ENCODE measurements around the gene PSMG4. TPM values are rescaled to one million over a fixed set of nuclear protein-coding genes. Genes with fewer than 3 reads are reported as not detected.

PSMG4 gene
- total and polyA plus RNA-seq, 2 of the 8 experiments (the other 6 are each of a cell fraction or from before 2014, with no cell fraction given) = 40.6 to 113 TPM

GRCh38 chr6:3222506-3223038 is 36.2 kb upstream of the PSMG4 start:
- no peak for FAIRE-seq
- H4K91ac ChIP-seq (replicated peaks; ENCODE audit: insufficient read length, low read length) = no peak overlapping the region
- no peak overlapping the region for H3K4me3 ChIP-seq (ENCODE audit: extremely low read depth in 1 of 4, insufficient read depth in 2 of 4, low read depth in 3 of 4, low read length in 4 of 4)
- H2BK5ac ChIP-seq (ENCODE audit: low read depth, low read length) = no peak overlapping the region
- H3K79me2 ChIP-seq (ENCODE audit: control insufficient read depth in 1 of 2, insufficient read depth in 2 of 2, low read length in 2 of 2) = peaks cover 15 to 19% of the 10 kb centered on the region in 2 experiments
- H3K9ac ChIP-seq (replicated peaks in 1 of 4; ENCODE audit: extremely low read depth in 1 of 4, low read depth in 3 of 4, low read length in 3 of 4) = no peak overlapping the region
- no peaks in the 10 kb centered on the region for H3K27me3 ChIP-seq (replicated peaks in 1 of 4; ENCODE audit: control insufficient read depth in 3 of 4, extremely low read depth in 1 of 4, insufficient read depth in 3 of 4, low read length in 3 of 4)
- peaks cover 4 to 24% (median 10%) of the 10 kb centered on the region in 4 experiments for H3K36me3 ChIP-seq (ENCODE audit: control insufficient read depth in 2 of 4, insufficient read depth in 4 of 4, low read length in 3 of 4)
- H3K23ac ChIP-seq (ENCODE audit: insufficient read length) = no peak overlapping the region
- no peak overlapping the region for H3K18ac ChIP-seq (ENCODE audit: extremely low read depth, low read length)
- H2AFZ ChIP-seq (ENCODE audit: low read length) = no peak overlapping the region
- peaks cover 5 to 7% (median 5%) of the 10 kb centered on the region in 4 experiments; a peak in 6 of 7 replicates for H3K4me1 ChIP-seq (replicated peaks in 1 of 4; ENCODE audit: control insufficient read depth in 3 of 4, insufficient read depth in 4 of 4, low read length in 3 of 4)
- no peak overlapping the region for H3K14ac ChIP-seq (ENCODE audit: insufficient read length)
- peaks cover 5% of the 10 kb centered on the region; the same call in 1 of the 2 replicates for H3K79me1 ChIP-seq (ENCODE audit: low read depth, low read length)
- H3K4me2 ChIP-seq (ENCODE audit: insufficient read depth in 1 of 2, low read depth in 2 of 2, low read length in 2 of 2) = no peak overlapping the region
- ChIA-PET POLR2A (ENCODE audit: partially characterized antibody) (interaction anchor here (0.7 to 1.8 kb wide), 11 partner anchors 8 to 68 kb away, joined by 3 to 8 read pairs (median 3); partner anchors contain the start of genes PSMG4 and TUBB2A), CTCF (ENCODE audit: partially characterized antibody) (interaction anchor here (1.1 to 1.7 kb wide), 5 partner anchors 9 to 59 kb away, joined by 3 to 5 read pairs (median 4); no protein-coding TSS in a partner anchor)
- H3K27ac ChIP-seq (ENCODE audit: low read depth, low read length) = no peak overlapping the region
- TF ChIP-seq FOSL1 (IDR thresholded peaks at IDR 0.05; ENCODE audit: insufficient read depth, low read depth, low read length) = no peak
- TF ChIP-seq HDAC6 (IDR thresholded peaks at IDR 0.05; ENCODE audit: low read depth, low read length) = no peak
- TF ChIP-seq ATF3 (IDR thresholded peaks at IDR 0.05; ENCODE audit: insufficient read depth, low read depth, low read length) = no peak
- TF ChIP-seq CTBP2 (IDR thresholded peaks at IDR 0.05; ENCODE audit: borderline replicate concordance, insufficient read depth, insufficient read length, low read length) = no peak
- no peak for TF ChIP-seq MAX (IDR thresholded peaks at IDR 0.05)
- no peak for TF ChIP-seq RNF2 (IDR thresholded peaks at IDR 0.05; ENCODE audit: borderline replicate concordance, low read depth, low read length, missing control alignments, poor library complexity, severe bottlenecking)
- no peak for TF ChIP-seq MAFK (IDR thresholded peaks at IDR 0.05; ENCODE audit: low read depth, low read length)
- TF ChIP-seq EZH2 (IDR thresholded peaks at IDR 0.05; ENCODE audit: low read depth, low read length, severe bottlenecking) = no peak
- no peak for TF ChIP-seq RXRA (IDR thresholded peaks at IDR 0.05; ENCODE audit: insufficient read depth, low read depth, low read length)
- no peak for TF ChIP-seq CEBPB (IDR thresholded peaks at IDR 0.05; ENCODE audit: low read depth, low read length)
- TF ChIP-seq BRCA1 (IDR thresholded peaks at IDR 0.05; ENCODE audit: low read depth, low read length) = no peak
- H2BK20ac ChIP-seq (ENCODE audit: low read length) = no peak overlapping the region
- no peak overlapping the region for H3K56ac ChIP-seq (replicated peaks; ENCODE audit: insufficient read length, low read depth, low read length)
- H4K5ac ChIP-seq (ENCODE audit: insufficient read length, low read depth, low read length) = no peak overlapping the region
- H3K9me3 ChIP-seq (ENCODE audit: insufficient read depth in 2 of 2, low read depth in 1 of 2, low read length in 1 of 2) = no peaks in the 10 kb centered on the region
- no peak overlapping the region for H3K4ac ChIP-seq (replicated peaks; ENCODE audit: insufficient read length, low read depth, low read length)
- H3K23me2 ChIP-seq (ENCODE audit: low read depth, low read length) = peaks cover 15% of the 10 kb centered on the region
- H2BK12ac ChIP-seq (ENCODE audit: low read depth, low read length) = no peak overlapping the region
- H2AK5ac ChIP-seq (ENCODE audit: low read depth, low read length) = no peak overlapping the region
- peaks cover 15 to 21% of the 10 kb centered on the region in 2 experiments for H4K20me1 ChIP-seq (replicated peaks in 1 of 2; ENCODE audit: control insufficient read depth in 1 of 2, insufficient read depth in 2 of 2, low read length in 2 of 2)
- DNase-seq (ENCODE audit: low read depth in 1 of 2, low spot score in 2 of 2) = no peak
- WGBS, 2 experiments (ENCODE audit: extremely low coverage in 1 of 2, insufficient coverage in 1 of 2, insufficient read length in 1 of 2, insufficient replicate concordance in 2 of 2, low coverage in 1 of 2, low lambda C conversion rate in 2 of 2, missing lambda C conversion rate in 1 of 2) = 89% methylated on average over 4 of the region's 4 CpGs; no CpG with 5 or more reads in 1 of the 2 experiments
- no peak overlapping the region for H2BK120ac ChIP-seq (replicated peaks; ENCODE audit: low read depth, low read length)
- H4K8ac ChIP-seq (ENCODE audit: extremely low read depth, insufficient read depth, low read length) = no peak overlapping the region
- H2BK15ac ChIP-seq (ENCODE audit: low read length) = no peak overlapping the region

Measured in H1 (cell line).